K562 (cell line): ENCODE data around the gene RTP5. TPM values are rescaled to one million over a fixed set of nuclear protein-coding genes. Genes with fewer than 3 reads are reported as not detected.

Experiments
- CBX1 ChIP-seq: sonication (generic); IDR thresholded peaks from 2 replicates; pipeline ENCODE4 v1.6.1; 2016; ENCODE audit warnings: antibody characterized with exemption, low read depth, mild to moderate bottlenecking
- CTCF ChIP-seq, 3 experiments: IDR thresholded peaks in 2 of 3; conservative IDR thresholded peaks in 1 of 3; 2 replicates each; pipeline ENCODE4 v1.5.1; 2011 to 2012; ENCODE audit warnings: low read length in 3 of 3, mild to moderate bottlenecking in 3 of 3, control low read depth in 2 of 3, improper control_type of control experiment in 1 of 3, inconsistent platforms in 1 of 3, low read depth in 1 of 3, mixed read lengths in 1 of 3, moderate library complexity in 1 of 3; ENCODE audit not compliant: insufficient read depth in 2 of 3
- HDAC6 ChIP-seq: IDR thresholded peaks from 2 replicates; pipeline ENCODE4 v1.6.1; 2012; ENCODE audit warnings: low read depth, mild to moderate bottlenecking, control low read depth, inconsistent platforms, low read length, moderate library complexity
- MBD2 ChIP-seq: sonication (generic); IDR thresholded peaks from 2 replicates; pipeline ENCODE4 v1.6.1; 2016; ENCODE audit warnings: low read depth, borderline replicate concordance
- NRF1 ChIP-seq, 2 experiments: fragments of 450-650 bp; IDR thresholded peaks in 1 of 2; conservative IDR thresholded peaks in 1 of 2; 2 replicates each; pipeline ENCODE4 v1.6.1; 2014; ENCODE audit warnings: mild to moderate bottlenecking in 2 of 2
- PKNOX1 ChIP-seq: fragments of 450-650 bp; IDR thresholded peaks from 2 replicates; pipeline ENCODE4 v1.6.1; 2016
- THRA ChIP-seq: fragments of 450-650 bp; IDR thresholded peaks from 2 replicates; pipeline ENCODE4 v1.6.1; 2017; ENCODE audit warnings: mild to moderate bottlenecking, moderate library complexity
- ZBTB26 ChIP-seq: fragments of 450-650 bp; formaldehyde crosslinking; IDR thresholded peaks from 2 replicates; pipeline ENCODE4 v1.4.0; 2022; ENCODE audit warnings: missing genetic modification characterization
- ZNF282 ChIP-seq: sonication (generic); formaldehyde crosslinking; IDR thresholded peaks from 2 replicates; pipeline ENCODE4 v1.8.1; 2023; ENCODE audit warnings: missing genetic modification reagents
- ZNF444 ChIP-seq: fragments of 250-450 bp; sonication (Bioruptor Pico); IDR thresholded peaks from 2 replicates; pipeline ENCODE4 v1.4.0; 2020; ENCODE audit warnings: mild to moderate bottlenecking, moderate library complexity
- polyA plus RNA-seq, 8 experiments: library from polyadenylated mRNA; depleted of rRNA in 4 of 8; stranded (reverse) in 5 of 8; unstranded in 3 of 8; fragments of >200 nt; fragmentation: Nextera tagmentation in 2 of 8; fragmentation: Illumina TruSeq in 1 of 8; extraction: Ambion mirVana in 2 of 8; extraction: Trizol in 1 of 8; gene quantifications; 2 replicates each; pipeline versions ENCODE4 v1.2.1 to v1.2.3, GENCODE V29; 2011 to 2014; ENCODE audit warnings: inconsistent platforms in 1 of 8, missing spikeins in 1 of 8
- total RNA-seq, 7 experiments: library from RNA; depleted of rRNA in 6 of 7; stranded (reverse); fragments of >200 nt in 6 of 7; fragmentation: Illumina TruSeq in 2 of 7; extraction: Trizol in 2 of 7; gene quantifications; 2 replicates each; pipeline versions ENCODE4 v1.2.1 to v1.2.3, GENCODE V29; 2011 to 2021; ENCODE audit warnings: low replicate concordance in 1 of 7
- TF ChIP-seq, protein P1 (sequence below): sonication (generic); formaldehyde crosslinking; IDR thresholded peaks from 2 replicates; pipeline ENCODE4 v1.8.0; 2022; ENCODE audit warnings: mild to moderate bottlenecking, missing genetic modification reagents
- TF ChIP-seq, protein P2 (sequence below): sonication (generic); formaldehyde crosslinking; IDR thresholded peaks from 2 replicates; pipeline ENCODE4 v1.8.0; 2022; ENCODE audit warnings: missing genetic modification reagents, mild to moderate bottlenecking, moderate library complexity, borderline replicate concordance
- TF ChIP-seq, protein P3 (sequence below): fragments of 250-450 bp; sonication (Bioruptor Pico); IDR thresholded peaks from 2 replicates; pipeline ENCODE4 v1.8.0; 2022; ENCODE audit warnings: moderate library complexity, mild to moderate bottlenecking, inconsistent platforms

Gene RTP5
- total and polyA plus RNA-seq, 9 of the 15 experiments (the other 6 are each of a cell fraction or from before 2014, with no cell fraction given), result not detected

GRCh38 chr2:241865957-241866789 lies 3.4 kb upstream of the RTP5 start (continued):
- TF ChIP-seq, protein P1, sequence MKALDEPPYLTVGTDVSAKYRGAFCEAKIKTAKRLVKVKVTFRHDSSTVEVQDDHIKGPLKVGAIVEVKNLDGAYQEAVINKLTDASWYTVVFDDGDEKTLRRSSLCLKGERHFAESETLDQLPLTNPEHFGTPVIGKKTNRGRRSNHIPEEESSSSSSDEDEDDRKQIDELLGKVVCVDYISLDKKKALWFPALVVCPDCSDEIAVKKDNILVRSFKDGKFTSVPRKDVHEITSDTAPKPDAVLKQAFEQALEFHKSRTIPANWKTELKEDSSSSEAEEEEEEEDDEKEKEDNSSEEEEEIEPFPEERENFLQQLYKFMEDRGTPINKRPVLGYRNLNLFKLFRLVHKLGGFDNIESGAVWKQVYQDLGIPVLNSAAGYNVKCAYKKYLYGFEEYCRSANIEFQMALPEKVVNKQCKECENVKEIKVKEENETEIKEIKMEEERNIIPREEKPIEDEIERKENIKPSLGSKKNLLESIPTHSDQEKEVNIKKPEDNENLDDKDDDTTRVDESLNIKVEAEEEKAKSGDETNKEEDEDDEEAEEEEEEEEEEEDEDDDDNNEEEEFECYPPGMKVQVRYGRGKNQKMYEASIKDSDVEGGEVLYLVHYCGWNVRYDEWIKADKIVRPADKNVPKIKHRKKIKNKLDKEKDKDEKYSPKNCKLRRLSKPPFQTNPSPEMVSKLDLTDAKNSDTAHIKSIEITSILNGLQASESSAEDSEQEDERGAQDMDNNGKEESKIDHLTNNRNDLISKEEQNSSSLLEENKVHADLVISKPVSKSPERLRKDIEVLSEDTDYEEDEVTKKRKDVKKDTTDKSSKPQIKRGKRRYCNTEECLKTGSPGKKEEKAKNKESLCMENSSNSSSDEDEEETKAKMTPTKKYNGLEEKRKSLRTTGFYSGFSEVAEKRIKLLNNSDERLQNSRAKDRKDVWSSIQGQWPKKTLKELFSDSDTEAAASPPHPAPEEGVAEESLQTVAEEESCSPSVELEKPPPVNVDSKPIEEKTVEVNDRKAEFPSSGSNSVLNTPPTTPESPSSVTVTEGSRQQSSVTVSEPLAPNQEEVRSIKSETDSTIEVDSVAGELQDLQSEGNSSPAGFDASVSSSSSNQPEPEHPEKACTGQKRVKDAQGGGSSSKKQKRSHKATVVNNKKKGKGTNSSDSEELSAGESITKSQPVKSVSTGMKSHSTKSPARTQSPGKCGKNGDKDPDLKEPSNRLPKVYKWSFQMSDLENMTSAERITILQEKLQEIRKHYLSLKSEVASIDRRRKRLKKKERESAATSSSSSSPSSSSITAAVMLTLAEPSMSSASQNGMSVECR (CRISPR knock-in tag), result 0 out of 2 replicates have a peak, but pooled peaks have one; percentile 34
- TF ChIP-seq ZBTB26, result 0 out of 2 replicates have a peak, but pooled peaks have one; percentile 19
- no peak for TF ChIP-seq CBX1
- peak; percentile 56 for TF ChIP-seq PKNOX1
- no peak for TF ChIP-seq MBD2
- peak; percentile 59 to 69 for TF ChIP-seq NRF1 (conservative IDR thresholded peaks at IDR 0.05 in 1 of 2, IDR thresholded peaks at IDR 0.05 in 1 of 2)
- no peak for TF ChIP-seq THRA
- TF ChIP-seq, protein P2, sequence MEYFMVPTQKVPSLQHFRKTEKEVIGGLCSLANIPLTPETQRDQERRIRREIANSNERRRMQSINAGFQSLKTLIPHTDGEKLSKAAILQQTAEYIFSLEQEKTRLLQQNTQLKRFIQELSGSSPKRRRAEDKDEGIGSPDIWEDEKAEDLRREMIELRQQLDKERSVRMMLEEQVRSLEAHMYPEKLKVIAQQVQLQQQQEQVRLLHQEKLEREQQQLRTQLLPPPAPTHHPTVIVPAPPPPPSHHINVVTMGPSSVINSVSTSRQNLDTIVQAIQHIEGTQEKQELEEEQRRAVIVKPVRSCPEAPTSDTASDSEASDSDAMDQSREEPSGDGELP (CRISPR knock-in tag), result peak; percentile 46; the same call in 1 of the 2 replicates
- TF ChIP-seq ZNF444 (CRISPR knock-in tag), result no peak
- TF ChIP-seq HDAC6, result peak; percentile 92; the same call in 1 of the 2 replicates
- peak in 2 of 3 experiments; percentile 11 to 21; a peak in 1 of 6 replicates for TF ChIP-seq CTCF (IDR thresholded peaks at IDR 0.05 in 2 of 3, conservative IDR thresholded peaks at IDR 0.05 in 1 of 3; ENCODE audit: insufficient read depth in 2 of 3, low read depth in 1 of 3, low read length in 3 of 3)
- TF ChIP-seq, protein P3, sequence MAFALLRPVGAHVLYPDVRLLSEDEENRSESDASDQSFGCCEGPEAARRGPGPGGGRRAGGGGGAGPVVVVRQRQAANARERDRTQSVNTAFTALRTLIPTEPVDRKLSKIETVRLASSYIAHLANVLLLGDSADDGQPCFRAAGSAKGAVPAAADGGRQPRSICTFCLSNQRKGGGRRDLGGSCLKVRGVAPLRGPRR, result no peak
- peak; percentile 79; the same call in 1 of the 2 replicates for TF ChIP-seq ZNF282 (CRISPR knock-in tag)
